CD14-positive monocyte (primary cell): ENCODE measurements around the gene REV3L. TPM values are rescaled to one million over a fixed set of nuclear protein-coding genes. Genes with fewer than 3 reads are reported as not detected.
A peak's percentile ranks its signal among the peaks of the same experiment; 100 is the strongest.
"Not testable (repeated sequence)": the region's sequence is repeated elsewhere in the genome, so short reads cannot be mapped to it uniquely, and the experiment has no call there.

Experiments used
- DNase-seq, 3 donors: peaks; one replicate each; pipeline ENCODE4 v3.0.0-alpha.2; 2011 to 2022
- H2AFZ ChIP-seq: 2 replicates; pipeline ENCODE4 v1.6.0; 2012; ENCODE audit warnings: mild to moderate bottlenecking, low read depth, low read length, inconsistent platforms; ENCODE audit not compliant: insufficient read depth, poor library complexity, severe bottlenecking
- H3K27ac ChIP-seq, 2 donors: 1 replicate in 1 of 2; 2 replicates in 1 of 2; pipeline ENCODE4 v1.5.1; 2012 to 2013; ENCODE audit warnings: low read length in 2 of 2, control low read depth in 1 of 2, inconsistent platforms in 1 of 2, low read depth in 1 of 2, mild to moderate bottlenecking in 1 of 2
- H3K27me3 ChIP-seq, 2 donors: one replicate each; pipeline versions ENCODE4 v1.6.0 to v1.6.1; 2011 to 2013; ENCODE audit warnings: low read length in 2 of 2; ENCODE audit not compliant: control insufficient read depth in 2 of 2, insufficient read depth in 2 of 2
- H3K36me3 ChIP-seq, 2 donors: replicated peaks in 1 of 2; 1 replicate in 1 of 2; 2 replicates in 1 of 2; pipeline versions ENCODE4 v1.5.1 to v1.6.1; 2012 to 2013; ENCODE audit warnings: low read length in 2 of 2, control low read depth in 1 of 2, inconsistent platforms in 1 of 2, mild to moderate bottlenecking in 1 of 2; ENCODE audit not compliant: insufficient read depth in 2 of 2, control insufficient read depth in 1 of 2
- H3K4me1 ChIP-seq, 2 donors: 1 replicate in 1 of 2; 2 replicates in 1 of 2; pipeline versions ENCODE4 v1.5.1 to v1.6.1; 2012 to 2013; ENCODE audit warnings: low read length in 2 of 2, control low read depth in 1 of 2, inconsistent platforms in 1 of 2, mild to moderate bottlenecking in 1 of 2, moderate library complexity in 1 of 2; ENCODE audit not compliant: insufficient read depth in 2 of 2, control insufficient read depth in 1 of 2
- H3K4me2 ChIP-seq: replicated peaks from 2 replicates; pipeline ENCODE3; 2012; ENCODE audit warnings: low read length, moderate library complexity, mild to moderate bottlenecking; ENCODE audit not compliant: poor library complexity, severe bottlenecking; ENCODE audit errors: extremely low read depth
- H3K4me3 ChIP-seq, 3 experiments: fragments of 200-600 bp in 1 of 3; sonication (generic) in 1 of 3; replicated peaks in 1 of 3; 1 replicate in 2 of 3; 2 replicates in 1 of 3; pipeline ENCODE4 v1.5.1; 2011 to 2013; ENCODE audit warnings: low read length in 3 of 3, mild to moderate bottlenecking in 3 of 3, control low read depth in 2 of 3, low read depth in 2 of 3, inconsistent platforms in 1 of 3, moderate library complexity in 1 of 3
- H3K79me2 ChIP-seq: 2 replicates; pipeline ENCODE4 v1.6.0; 2012; ENCODE audit warnings: mild to moderate bottlenecking, control low read depth, inconsistent platforms, low read length, moderate library complexity; ENCODE audit not compliant: insufficient read depth
- H3K9ac ChIP-seq: 2 replicates; pipeline ENCODE4 v1.6.0; 2017; ENCODE audit warnings: low read length, mild to moderate bottlenecking; ENCODE audit not compliant: insufficient read depth, poor library complexity, severe bottlenecking
- H3K9me3 ChIP-seq, 2 donors: replicated peaks in 1 of 2; 1 replicate in 1 of 2; 2 replicates in 1 of 2; pipeline versions ENCODE4 v1.5.1 to v1.6.1; 2012 to 2013; ENCODE audit warnings: low read length in 2 of 2, control low read depth in 1 of 2; ENCODE audit not compliant: control insufficient read depth in 1 of 2, insufficient read depth in 1 of 2
- H4K20me1 ChIP-seq: 2 replicates; pipeline ENCODE4 v1.6.0; 2012; ENCODE audit warnings: mild to moderate bottlenecking, low read length, control low read depth, moderate library complexity; ENCODE audit not compliant: insufficient read depth
- H3K27ac Mint-ChIP-seq, 7 donors: one replicate each; pipeline ENCODE4 v1.8.0; 2020; ENCODE audit warnings: mild to moderate bottlenecking in 7 of 7, mixed read lengths in 7 of 7, moderate library complexity in 6 of 7, inconsistent platforms in 2 of 7
- H3K27me3 Mint-ChIP-seq, 3 donors: one replicate each; pipeline ENCODE4 v1.8.0; 2021 to 2022; ENCODE audit warnings: low read depth in 3 of 3, mild to moderate bottlenecking in 3 of 3, mixed read lengths in 3 of 3, moderate library complexity in 3 of 3, inconsistent platforms in 1 of 3
- H3K36me3 Mint-ChIP-seq, 2 donors: one replicate each; pipeline ENCODE4 v1.8.0; 2020; ENCODE audit warnings: mixed read lengths in 2 of 2, inconsistent platforms in 1 of 2, mild to moderate bottlenecking in 1 of 2
- H3K4me1 Mint-ChIP-seq: one replicate; pipeline ENCODE4 v1.8.0; 2020; ENCODE audit warnings: mild to moderate bottlenecking, mixed read lengths
- H3K4me3 Mint-ChIP-seq, 2 donors: one replicate each; pipeline ENCODE4 v1.8.0; 2020; ENCODE audit warnings: mild to moderate bottlenecking in 2 of 2, mixed read lengths in 2 of 2, moderate library complexity in 1 of 2
- H3K9me3 Mint-ChIP-seq, 7 donors: one replicate each; pipeline ENCODE4 v1.8.0; 2020 to 2022; ENCODE audit warnings: mixed read lengths in 7 of 7, mild to moderate bottlenecking in 6 of 7, moderate library complexity in 6 of 7, inconsistent platforms in 2 of 7
- WGBS: methylation state at CpG from one replicate; pipeline ENCODE4 v1.1.5; 2013; ENCODE audit warnings: missing lambda C conversion rate; ENCODE audit not compliant: insufficient coverage; 5-methylcytosine and 5-hydroxymethylcytosine counted together
- intact Hi-C, 2 donors: fragments of 100-400 bp; cut with micrococcal nuclease; formaldehyde crosslinking; loops; one replicate each; pipeline versions ENCODE4 v1.15.0 to v1.15.1; 2023
- polyA plus RNA-seq, 3 donors: library from polyadenylated mRNA; depleted of rRNA in 1 of 3; unstranded in 2 of 3; stranded (reverse) in 1 of 3; fragments of 300-500 nt in 2 of 3; fragments of >200 nt in 1 of 3; fragmentation: Illumina TruSeq in 2 of 3; gene quantifications; 1 replicate in 2 of 3; 2 replicates in 1 of 3; pipeline ENCODE4 v1.2.3, GENCODE V29; 2012 to 2021
- TF ChIP-seq, protein P1 (sequence below): fragments of 200-600 bp; IDR thresholded peaks from one replicate; pipeline ENCODE4 v1.8.0; 2022; ENCODE audit warnings: antibody characterized with exemption, mild to moderate bottlenecking

REV3L gene
- polyA plus RNA-seq, 3 donors: 3.4 to 5.7 (median 4.9) TPM

DNA sequence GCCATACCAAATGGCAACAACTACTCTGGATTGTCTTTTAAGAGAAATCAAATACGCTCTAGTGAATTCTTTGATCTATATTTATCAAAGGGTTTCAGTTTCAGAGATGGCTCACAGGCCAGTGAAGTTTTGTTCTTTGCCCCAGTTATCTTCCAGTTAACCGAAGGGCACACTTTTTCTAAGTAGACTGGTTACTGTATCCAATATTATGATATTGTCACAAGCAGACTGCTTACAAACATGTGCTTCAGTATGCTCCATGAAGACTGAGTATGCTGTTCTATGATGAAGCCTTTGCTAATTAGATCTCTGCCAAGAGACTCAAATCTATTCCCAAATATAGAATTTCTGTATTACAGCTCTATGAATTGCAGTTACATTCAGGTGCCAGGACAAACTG lies 181.1 kb downstream of the REV3L start:
- Histone ChIP-seq H3K4me1 (no peaks in the 10 kb centered on the region), H3K27me3 (no peaks in the 10 kb centered on the region), H3K9ac (no peak overlapping the region), H3K79me2 (no peaks in the 10 kb centered on the region), H3K4me3 (no peak overlapping the region), H3K9me3 (peaks cover 7 to 12% of the 10 kb centered on the region in 2 donors), H3K36me3 (peaks cover 5 to 52% of the 10 kb centered on the region in 2 donors), H4K20me1 (no peaks in the 10 kb centered on the region), H3K27ac (no peak overlapping the region), H2AFZ (no peak overlapping the region), H3K4me2 (no peak overlapping the region)
- H3K36me3 Mint-ChIP-seq: peaks cover 44 to 58% of the 10 kb centered on the region in 2 donors
- H3K9me3 Mint-ChIP-seq: peaks cover 5 to 13% (median 10%) of the 10 kb centered on the region in 7 donors
- TF ChIP-seq, protein P1, sequence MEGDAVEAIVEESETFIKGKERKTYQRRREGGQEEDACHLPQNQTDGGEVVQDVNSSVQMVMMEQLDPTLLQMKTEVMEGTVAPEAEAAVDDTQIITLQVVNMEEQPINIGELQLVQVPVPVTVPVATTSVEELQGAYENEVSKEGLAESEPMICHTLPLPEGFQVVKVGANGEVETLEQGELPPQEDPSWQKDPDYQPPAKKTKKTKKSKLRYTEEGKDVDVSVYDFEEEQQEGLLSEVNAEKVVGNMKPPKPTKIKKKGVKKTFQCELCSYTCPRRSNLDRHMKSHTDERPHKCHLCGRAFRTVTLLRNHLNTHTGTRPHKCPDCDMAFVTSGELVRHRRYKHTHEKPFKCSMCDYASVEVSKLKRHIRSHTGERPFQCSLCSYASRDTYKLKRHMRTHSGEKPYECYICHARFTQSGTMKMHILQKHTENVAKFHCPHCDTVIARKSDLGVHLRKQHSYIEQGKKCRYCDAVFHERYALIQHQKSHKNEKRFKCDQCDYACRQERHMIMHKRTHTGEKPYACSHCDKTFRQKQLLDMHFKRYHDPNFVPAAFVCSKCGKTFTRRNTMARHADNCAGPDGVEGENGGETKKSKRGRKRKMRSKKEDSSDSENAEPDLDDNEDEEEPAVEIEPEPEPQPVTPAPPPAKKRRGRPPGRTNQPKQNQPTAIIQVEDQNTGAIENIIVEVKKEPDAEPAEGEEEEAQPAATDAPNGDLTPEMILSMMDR: no peak
- intact Hi-C loops: no loop called here
- H3K27me3 Mint-ChIP-seq: no peaks in the 10 kb centered on the region
- H3K27ac Mint-ChIP-seq: no peak overlapping the region
- H3K4me3 Mint-ChIP-seq: no peak overlapping the region
- no peaks in the 10 kb centered on the region for H3K4me1 Mint-ChIP-seq
- no CpG with 5 or more reads among the region's 2 CpGs for WGBS
- DNase-seq: no peak

- H3K79me2 ChIP-seq, H3K4me3 ChIP-seq, H3K4me3 Mint-ChIP-seq, H3K27ac ChIP-seq, H4K20me1 ChIP-seq, H3K4me1 ChIP-seq, H3K27me3 Mint-ChIP-seq, H3K4me2 ChIP-seq, H2AFZ ChIP-seq, H3K9ac ChIP-seq, H3K27me3 ChIP-seq, intact Hi-C loops, DNase-seq, H3K4me1 Mint-ChIP-seq: not testable (repeated sequence)
- Histone ChIP-seq H3K9me3 (peaks cover 7 to 12% of the 10 kb centered on the region in 2 donors), H3K36me3 (peaks cover 5 to 50% of the 10 kb centered on the region in 2 donors)
- Mint-ChIP-seq H3K9me3 (peaks cover 5 to 13% (median 10%) of the 10 kb centered on the region in 7 donors), H3K36me3 (peaks cover 40 to 60% of the 10 kb centered on the region in 2 donors), H3K27ac (peak overlapping the region in 1 of 7 donors; percentile 21)
- WGBS: 100% methylated on average over 4 of the region's 9 CpGs
Observed at GRCh38 chr6:111300938-111301800, 181.8 kb downstream of the REV3L start.
